HEK293T (cell line): ENCODE results near the gene NUFIP2.
"Not testable (repeated sequence)": the region's sequence is repeated elsewhere in the genome, so short reads cannot be mapped to it uniquely, and the experiment has no call there.

Experiments used
- CTCF ChIA-PET: fragments of 350-600 bp; formaldehyde crosslinking; extraction: SDS; loops from one replicate; lab custom pipeline; 2021; ENCODE audit warnings: antibody characterized with exemption, inconsistent platforms; lab: Yijun Ruan, JAX
- POLR2A ChIA-PET: fragments of 350-600 bp; formaldehyde crosslinking; extraction: SDS; loops from one replicate; lab custom pipeline; 2020; ENCODE audit warnings: antibody characterized with exemption, inconsistent platforms; lab: Yijun Ruan, JAX
- DNase-seq: peaks from one replicate; pipeline ENCODE4 v3.0.0; 2012; ENCODE audit warnings: mixed read lengths; ENCODE audit errors: extremely low spot score
- ARNT ChIP-seq: fragments of 450-650 bp; IDR thresholded peaks from 2 replicates; pipeline ENCODE4 v1.6.1; 2017; ENCODE audit warnings: mild to moderate bottlenecking
- BHLHE40 ChIP-seq: fragments of 450-650 bp; IDR thresholded peaks from 2 replicates; pipeline ENCODE4 v1.6.1; 2016; ENCODE audit warnings: mild to moderate bottlenecking, moderate library complexity, borderline replicate concordance
- CTBP1 ChIP-seq: fragments of 450-650 bp; IDR thresholded peaks from 2 replicates; pipeline ENCODE4 v1.6.1; 2016; ENCODE audit warnings: borderline replicate concordance
- ELF4 ChIP-seq: fragments of 450-650 bp; IDR thresholded peaks from 2 replicates; pipeline ENCODE4 v1.6.1; 2017; ENCODE audit warnings: antibody characterized with exemption
- FOXA1 ChIP-seq: fragments of 450-650 bp; IDR thresholded peaks from 2 replicates; pipeline ENCODE4 v1.6.1; 2016; ENCODE audit warnings: mild to moderate bottlenecking
- FOXK2 ChIP-seq: fragments of 450-650 bp; IDR thresholded peaks from 2 replicates; pipeline ENCODE4 v1.6.1; 2016; ENCODE audit warnings: mild to moderate bottlenecking
- FOXM1 ChIP-seq: fragments of 450-650 bp; IDR thresholded peaks from 2 replicates; pipeline ENCODE4 v1.6.1; 2017; ENCODE audit warnings: mild to moderate bottlenecking, borderline replicate concordance
- HDGF ChIP-seq: fragments of 450-650 bp; IDR thresholded peaks from 2 replicates; pipeline ENCODE4 v1.6.1; 2017; ENCODE audit warnings: antibody characterized with exemption, borderline replicate concordance
- L3MBTL2 ChIP-seq: fragments of 450-650 bp; conservative IDR thresholded peaks from 2 replicates; pipeline ENCODE4 v1.6.1; 2016; ENCODE audit warnings: mild to moderate bottlenecking
- LEF1 ChIP-seq: fragments of 450-650 bp; IDR thresholded peaks from 2 replicates; pipeline ENCODE4 v1.6.1; 2017; ENCODE audit warnings: mild to moderate bottlenecking, borderline replicate concordance
- NFRKB ChIP-seq: fragments of 450-650 bp; IDR thresholded peaks from 2 replicates; pipeline ENCODE4 v1.6.1; 2016; ENCODE audit warnings: mild to moderate bottlenecking, moderate library complexity
- SP1 ChIP-seq: fragments of 450-650 bp; IDR thresholded peaks from 2 replicates; pipeline ENCODE4 v1.6.1; 2017
- SUZ12 ChIP-seq: fragments of 450-650 bp; IDR thresholded peaks from 2 replicates; pipeline ENCODE4 v1.6.1; 2016; ENCODE audit warnings: mild to moderate bottlenecking
- TARDBP ChIP-seq: fragments of 450-650 bp; IDR thresholded peaks from 2 replicates; pipeline ENCODE4 v1.6.1; 2016
- ZNF384 ChIP-seq: fragments of 450-650 bp; IDR thresholded peaks from 2 replicates; pipeline ENCODE4 v1.6.1; 2016
- TF ChIP-seq, protein P1 (sequence below): fragments of 450-650 bp; IDR thresholded peaks from 2 replicates; pipeline ENCODE4 v1.6.1; 2016

Gene NUFIP2, protein sequence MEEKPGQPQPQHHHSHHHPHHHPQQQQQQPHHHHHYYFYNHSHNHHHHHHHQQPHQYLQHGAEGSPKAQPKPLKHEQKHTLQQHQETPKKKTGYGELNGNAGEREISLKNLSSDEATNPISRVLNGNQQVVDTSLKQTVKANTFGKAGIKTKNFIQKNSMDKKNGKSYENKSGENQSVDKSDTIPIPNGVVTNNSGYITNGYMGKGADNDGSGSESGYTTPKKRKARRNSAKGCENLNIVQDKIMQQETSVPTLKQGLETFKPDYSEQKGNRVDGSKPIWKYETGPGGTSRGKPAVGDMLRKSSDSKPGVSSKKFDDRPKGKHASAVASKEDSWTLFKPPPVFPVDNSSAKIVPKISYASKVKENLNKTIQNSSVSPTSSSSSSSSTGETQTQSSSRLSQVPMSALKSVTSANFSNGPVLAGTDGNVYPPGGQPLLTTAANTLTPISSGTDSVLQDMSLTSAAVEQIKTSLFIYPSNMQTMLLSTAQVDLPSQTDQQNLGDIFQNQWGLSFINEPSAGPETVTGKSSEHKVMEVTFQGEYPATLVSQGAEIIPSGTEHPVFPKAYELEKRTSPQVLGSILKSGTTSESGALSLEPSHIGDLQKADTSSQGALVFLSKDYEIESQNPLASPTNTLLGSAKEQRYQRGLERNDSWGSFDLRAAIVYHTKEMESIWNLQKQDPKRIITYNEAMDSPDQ

DNA sequence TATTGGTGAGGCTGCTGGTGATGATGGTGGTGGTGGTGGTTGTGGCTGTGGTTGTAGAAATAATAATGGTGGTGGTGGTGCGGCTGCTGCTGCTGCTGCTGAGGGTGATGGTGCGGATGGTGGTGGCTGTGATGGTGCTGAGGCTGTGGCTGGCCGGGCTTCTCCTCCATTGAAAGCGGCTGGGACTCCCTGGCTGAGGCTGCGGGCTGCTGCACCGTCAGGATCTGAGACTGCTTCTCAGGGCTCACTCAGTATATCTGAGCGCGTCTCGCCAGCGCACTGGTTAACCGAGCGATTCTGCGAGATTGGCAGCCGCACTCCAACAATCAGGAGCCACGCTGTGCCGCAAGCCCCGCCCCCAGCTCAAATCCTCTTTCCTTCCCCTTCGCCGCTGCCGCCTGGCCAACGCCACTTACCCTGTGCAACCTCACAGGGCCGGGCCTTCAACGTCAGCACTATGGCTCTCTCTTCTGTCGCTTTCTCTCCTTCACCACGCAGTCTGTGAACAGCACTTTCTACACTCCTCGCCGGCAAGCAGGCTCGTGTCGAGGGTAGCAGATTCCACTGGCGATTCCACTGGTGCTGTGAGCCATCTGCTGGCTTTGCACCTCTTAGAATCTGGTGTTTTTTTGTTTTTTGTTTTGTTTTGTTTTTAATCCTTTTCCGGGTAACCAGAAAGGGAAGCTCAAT lies at the start of gene NUFIP2:
NUFIP2 (minus strand) TSS at position 259 of the 690 bp plus-strand sequence; CDS start at position 170, 89 bp downstream.
- CTCF ChIA-PET = interaction anchor here (1.2 kb wide), 1 partner anchor 76 kb away, joined by 4 read pairs; no protein-coding TSS in a partner anchor

DNA sequence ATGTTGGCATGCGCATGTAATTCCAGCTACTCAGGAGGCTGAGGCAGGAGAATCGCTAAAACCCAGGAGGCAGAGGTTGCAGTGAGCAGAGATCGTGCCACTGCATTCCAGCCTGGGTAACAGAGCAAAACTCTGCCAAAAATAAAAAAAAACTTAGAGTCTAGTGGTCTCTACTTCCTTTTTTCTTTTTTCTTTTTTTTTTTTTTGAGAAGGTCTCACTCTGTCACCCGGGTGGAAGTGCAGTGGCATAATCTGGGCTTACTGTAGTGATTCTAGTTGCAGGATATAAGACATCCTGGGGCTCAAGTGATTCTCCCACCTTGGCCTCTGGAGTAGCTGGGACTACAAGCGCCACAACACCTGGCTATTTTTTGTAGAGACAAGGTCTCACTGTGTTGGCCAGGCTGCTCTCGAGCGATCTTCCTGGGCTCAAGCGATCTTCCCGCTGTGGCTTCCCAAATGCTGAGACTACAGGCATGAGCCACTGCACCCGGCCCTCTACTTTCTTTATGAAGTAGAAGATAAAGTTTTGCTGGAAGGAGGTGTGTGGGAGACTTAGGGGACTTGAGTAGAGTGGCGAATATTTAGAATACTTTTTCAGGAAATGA lies 48.3 kb upstream of the NUFIP2 start:
- CTCF ChIA-PET = no interaction called here
- POLR2A ChIA-PET = no interaction called here
- TF ChIP-seq BHLHE40 (no peak), L3MBTL2 (no peak), LEF1 (no peak), SUZ12 (no peak)
- DNase-seq = no peak

More for the DNA sequence above, at the start of gene NUFIP2:
- TF ChIP-seq TARDBP (peak; percentile 21; the same call in 1 of the 2 replicates), L3MBTL2 (peak; percentile 75), ELF4 (peak; percentile 78), ARNT (no peak)
- TF ChIP-seq, protein P1, sequence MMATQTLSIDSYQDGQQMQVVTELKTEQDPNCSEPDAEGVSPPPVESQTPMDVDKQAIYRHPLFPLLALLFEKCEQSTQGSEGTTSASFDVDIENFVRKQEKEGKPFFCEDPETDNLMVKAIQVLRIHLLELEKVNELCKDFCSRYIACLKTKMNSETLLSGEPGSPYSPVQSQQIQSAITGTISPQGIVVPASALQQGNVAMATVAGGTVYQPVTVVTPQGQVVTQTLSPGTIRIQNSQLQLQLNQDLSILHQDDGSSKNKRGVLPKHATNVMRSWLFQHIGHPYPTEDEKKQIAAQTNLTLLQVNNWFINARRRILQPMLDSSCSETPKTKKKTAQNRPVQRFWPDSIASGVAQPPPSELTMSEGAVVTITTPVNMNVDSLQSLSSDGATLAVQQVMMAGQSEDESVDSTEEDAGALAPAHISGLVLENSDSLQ = peak; percentile 99
- POLR2A ChIA-PET = interaction anchor here (0.6 to 2.0 kb wide), 46 partner anchors 9 to 799 kb away, joined by 3 to 33 read pairs (median 4); partner anchors contain the start of gene MYO18A
- peak; percentile 92 for DNase-seq

DNA sequence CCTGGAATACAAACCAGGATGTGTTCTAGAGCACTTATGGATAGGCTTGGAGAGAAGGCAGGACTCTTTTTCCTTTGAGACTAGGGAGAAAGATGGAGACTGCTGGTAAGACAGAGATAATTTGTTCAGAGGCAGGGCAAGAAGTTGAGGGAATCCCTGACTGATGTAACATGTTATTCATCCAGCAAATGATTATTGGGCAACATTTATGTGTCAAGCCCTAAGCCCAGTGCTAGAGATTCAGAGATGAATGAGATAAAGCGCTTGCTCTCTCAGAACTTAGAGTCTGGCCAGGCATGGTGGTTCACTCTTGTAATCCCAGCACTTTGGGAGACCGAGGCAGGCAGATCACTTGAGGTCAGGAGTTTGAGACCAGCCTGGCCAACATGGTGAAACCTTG lies 47.8 kb upstream of the NUFIP2 start:
- no peak for DNase-seq
- POLR2A ChIA-PET = no interaction called here
- TF ChIP-seq, protein P1 = no peak
- TF ChIP-seq FOXK2 (no peak), FOXM1 (no peak), CTBP1 (no peak), SP1 (no peak), NFRKB (no peak), ELF4 (no peak), LEF1 (no peak), ZNF384 (no peak), SUZ12 (no peak), HDGF (no peak), TARDBP (no peak), ARNT (no peak), BHLHE40 (no peak), L3MBTL2 (no peak), FOXA1 (no peak)
- CTCF ChIA-PET = no interaction called here

DNA sequence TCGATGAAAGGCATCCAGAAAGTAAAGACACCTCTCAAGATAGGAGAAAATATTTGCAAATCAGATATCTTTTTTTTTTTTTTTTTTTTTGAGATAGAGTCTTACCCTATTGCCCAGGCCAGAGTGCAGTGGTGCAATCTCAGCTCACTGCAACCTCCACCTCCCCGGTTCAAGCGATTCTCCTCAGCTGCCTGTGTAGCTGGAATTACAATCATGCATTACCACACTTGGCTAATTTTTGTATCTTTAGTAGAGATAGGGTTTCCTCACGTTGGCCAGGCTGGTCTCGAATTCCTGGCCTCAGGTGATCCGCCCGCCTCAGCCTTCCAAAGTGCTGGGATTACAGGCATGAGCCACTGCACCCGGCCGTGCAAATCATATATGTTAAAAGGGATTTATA lies 45.1 kb upstream of the NUFIP2 start:
- DNase-seq, POLR2A ChIA-PET, CTCF ChIA-PET: not testable (repeated sequence)

DNA sequence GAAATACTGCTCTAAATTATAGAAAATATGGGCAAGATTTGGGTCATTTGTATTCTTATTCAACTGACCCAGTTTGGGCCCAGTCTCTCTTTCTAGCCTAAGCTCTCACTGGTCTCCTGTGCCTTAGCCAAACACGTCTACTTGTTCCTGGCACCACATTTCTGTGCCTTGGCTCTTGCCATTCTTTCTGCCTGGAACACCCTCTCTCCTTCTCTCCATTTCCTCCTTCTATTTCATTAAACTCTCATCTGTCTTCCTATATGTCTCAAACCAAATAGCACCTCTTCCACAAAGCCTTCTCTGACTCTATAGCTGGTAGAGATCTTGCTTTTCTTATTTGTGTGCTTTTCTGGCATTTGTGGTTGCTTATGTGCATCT lies 37.7 kb upstream of the NUFIP2 start:
- DNase-seq = no peak
- CTCF ChIA-PET = interaction anchor here (0.6 kb wide), 1 partner anchor 57 kb away, joined by 5 read pairs; no protein-coding TSS in a partner anchor
- POLR2A ChIA-PET = interaction anchor here (0.8 kb wide), 1 partner anchor 38 kb away, joined by 3 read pairs; the partner anchor contains the start of gene NUFIP2
- TF ChIP-seq CTBP1 = no peak
- TF ChIP-seq SUZ12 = no peak
- TF ChIP-seq FOXA1 = no peak
- TF ChIP-seq ARNT = no peak
- TF ChIP-seq LEF1 = no peak
- TF ChIP-seq, protein P1 = no peak
- no peak for TF ChIP-seq ZNF384
- TF ChIP-seq FOXK2 = no peak
- no peak for TF ChIP-seq NFRKB
- no peak for TF ChIP-seq ELF4
- TF ChIP-seq SP1 = no peak
- no peak for TF ChIP-seq FOXM1
- no peak for TF ChIP-seq TARDBP
- TF ChIP-seq BHLHE40 = no peak
- TF ChIP-seq L3MBTL2 = no peak
- TF ChIP-seq HDGF = no peak
